Measurements from ENCODE around the gene COA8.
A peak's percentile ranks its signal among the peaks of the same experiment; 100 is the strongest.

The COA8 gene

GRCh38 chr14:103562429-103563225 is at the start of gene COA8, which contains the start of gene BAG5:
Gene COA8 (plus strand): TSS chr14:103562960. CDS start chr14:103563002, 42 bp downstream.
Gene BAG5 (minus strand): TSS chr14:103562657. CDS start chr14:103561164, 1,493 bp downstream.
- DNase-seq (ENCODE audit: low read depth in 2 of 2, low spot score in 1 of 2): peak; percentile 62 to 75

GRCh38 chr14:103514596-103515421 is 48.0 kb upstream of the COA8 start:
- no peak for DNase-seq (ENCODE audit: low read depth in 2 of 2, low spot score in 1 of 2)

- DNase-seq (ENCODE audit: low read depth in 2 of 2, low spot score in 1 of 2): no peak
Measured at GRCh38 chr14:103516426-103517173, 46.2 kb upstream of the COA8 start.

GRCh38 chr14:103517174-103517566 is 45.6 kb upstream of the COA8 start:
- no peak for DNase-seq (ENCODE audit: low read depth in 2 of 2, low spot score in 1 of 2)

- no peak for DNase-seq (ENCODE audit: low read depth in 2 of 2, low spot score in 1 of 2)
Measured at GRCh38 chr14:103517721-103518421, 44.9 kb upstream of the COA8 start.

- peak in 1 of 2 donors; percentile 40 for DNase-seq (ENCODE audit: low read depth in 2 of 2, low spot score in 1 of 2)
Measured at GRCh38 chr14:103518422-103519042, 44.2 kb upstream of the COA8 start.

GRCh38 chr14:103519043-103519836 is 43.5 kb upstream of the COA8 start:
- no peak for DNase-seq (ENCODE audit: low read depth in 2 of 2, low spot score in 1 of 2)

GRCh38 chr14:103519837-103520212 is 42.9 kb upstream of the COA8 start:
- no peak for DNase-seq (ENCODE audit: low read depth in 2 of 2, low spot score in 1 of 2)

GRCh38 chr14:103520269-103520656 is 42.5 kb upstream of the COA8 start:
- no peak for DNase-seq (ENCODE audit: low read depth in 2 of 2, low spot score in 1 of 2)

- peak in 1 of 2 donors; percentile 41 for DNase-seq (ENCODE audit: low read depth in 2 of 2, low spot score in 1 of 2)
Measured at GRCh38 chr14:103520657-103521437, 41.9 kb upstream of the COA8 start.

- DNase-seq (ENCODE audit: low read depth in 2 of 2, low spot score in 1 of 2): no peak
Measured at GRCh38 chr14:103521438-103521950, 41.3 kb upstream of the COA8 start.

GRCh38 chr14:103521951-103522563 is 40.7 kb upstream of the COA8 start:
- no peak for DNase-seq (ENCODE audit: low read depth in 2 of 2, low spot score in 1 of 2)

GRCh38 chr14:103522649-103523574 is 39.8 kb upstream of the COA8 start, which contains the start of gene CKB:
Gene CKB (minus strand): TSS chr14:103522830. CDS start chr14:103522493, 337 bp downstream.
- no peak for DNase-seq (ENCODE audit: low read depth in 2 of 2, low spot score in 1 of 2)

- no peak for DNase-seq (ENCODE audit: low read depth in 2 of 2, low spot score in 1 of 2)
Measured at GRCh38 chr14:103523575-103523954, 39.2 kb upstream of the COA8 start.

- no peak for DNase-seq (ENCODE audit: low read depth in 2 of 2, low spot score in 1 of 2)
Measured at GRCh38 chr14:103524002-103524935, 38.5 kb upstream of the COA8 start.
